Measurements from ENCODE around the gene AFAP1L2.

GRCh38 chr10:114279901-114280644 lies 124.2 kb downstream of the AFAP1L2 start:
- TF ChIP-seq CTCF (IDR thresholded peaks at IDR 0.05) (peak in 2 of 3 donors; percentile 23 to 28), POLR2A (IDR thresholded peaks at IDR 0.05) (no peak)
